ENCODE data around the gene ZNF750. TPM values are rescaled to one million over a fixed set of nuclear protein-coding genes. Genes with fewer than 3 reads are reported as not detected.

ZNF750 gene
- total RNA-seq, 6 experiments from 2014 or later, result not detected

- TF ChIP-seq POLR2A (IDR thresholded peaks at IDR 0.05), result no peak
- TF ChIP-seq CTCF (IDR thresholded peaks at IDR 0.05), result no peak
- H3K27ac ChIP-seq, result no peak overlapping the region
- no peaks in the 10 kb centered on the region for H3K9me3 ChIP-seq
- H3K36me3 ChIP-seq, result peaks cover 0 to 4% (median 0%) of the 10 kb centered on the region in 4 donors
- ATAC-seq (no peak), DNase-seq (no peak)
- H3K4me3 ChIP-seq, result no peak overlapping the region
- H3K4me1 ChIP-seq, result no peaks in the 10 kb centered on the region
- intact Hi-C loops (cut with DNase I), result no loop called here
- WGBS (ENCODE audit: insufficient coverage, low coverage, low lambda C conversion rate, missing lambda C conversion rate), result 91% methylated on average over 9 of the region's 9 CpGs
- H3K27me3 ChIP-seq, result no peaks in the 10 kb centered on the region
These were observed 42.8 kb downstream of the ZNF750 start for GRCh38 chr17:82797061-82797460.

- DNase-seq (no peak), ATAC-seq (no peak)
- Histone ChIP-seq H3K27me3 (no peaks in the 10 kb centered on the region), H3K4me3 (no peak overlapping the region), H3K4me1 (no peaks in the 10 kb centered on the region), H3K9me3 (no peaks in the 10 kb centered on the region), H3K27ac (no peak overlapping the region), H3K36me3 (peaks cover 0 to 4% (median 0%) of the 10 kb centered on the region in 4 donors)
- intact Hi-C loops (cut with DNase I), result no loop called here
- 80% methylated on average over 1 of the region's 14 CpGs for WGBS (ENCODE audit: insufficient coverage, low coverage, low lambda C conversion rate, missing lambda C conversion rate)
- no peak for TF ChIP-seq CTCF (IDR thresholded peaks at IDR 0.05)
- TF ChIP-seq POLR2A (IDR thresholded peaks at IDR 0.05), result no peak
These were observed 44.2 kb downstream of the ZNF750 start for GRCh38 chr17:82795615-82796014.

GRCh38 chr17:82794781-82795482 lies 44.9 kb downstream of the ZNF750 start:
- DNase-seq (no peak), ATAC-seq (peak in 2 of 4 donors; percentile 16)
- Histone ChIP-seq H3K27ac (no peak overlapping the region), H3K27me3 (no peaks in the 10 kb centered on the region), H3K4me1 (no peaks in the 10 kb centered on the region), H3K9me3 (no peaks in the 10 kb centered on the region), H3K4me3 (no peak overlapping the region), H3K36me3 (peaks cover 0 to 4% (median 0%) of the 10 kb centered on the region in 4 donors)
- no peak for TF ChIP-seq POLR2A (IDR thresholded peaks at IDR 0.05)
- no peak for TF ChIP-seq CTCF (IDR thresholded peaks at IDR 0.05)
- intact Hi-C loops (cut with DNase I), result no loop called here
- 85% methylated on average over 13 of the region's 18 CpGs for WGBS (ENCODE audit: insufficient coverage, low coverage, low lambda C conversion rate, missing lambda C conversion rate)

- intact Hi-C loops (cut with DNase I), result no loop called here
- Histone ChIP-seq H3K9me3 (no peaks in the 10 kb centered on the region), H3K36me3 (peaks cover 0 to 4% (median 0%) of the 10 kb centered on the region in 4 donors), H3K4me1 (no peaks in the 10 kb centered on the region), H3K27ac (no peak overlapping the region), H3K4me3 (no peak overlapping the region), H3K27me3 (no peaks in the 10 kb centered on the region)
- TF ChIP-seq POLR2A (IDR thresholded peaks at IDR 0.05), result no peak
- TF ChIP-seq CTCF (IDR thresholded peaks at IDR 0.05), result no peak
- no peak for DNase-seq
- ATAC-seq, result no peak
- WGBS (ENCODE audit: insufficient coverage, low coverage, low lambda C conversion rate, missing lambda C conversion rate), result 100% methylated on average over 5 of the region's 15 CpGs
These were observed 45.7 kb downstream of the ZNF750 start for GRCh38 chr17:82793974-82794630.
